RCC 7860 (cell line): Measurements from ENCODE around the gene GATAD2B.
"Not testable (repeated sequence)": the region's sequence is repeated elsewhere in the genome, so short reads cannot be mapped to it uniquely, and the experiment has no call there.

Source experiments
- DNase-seq: peaks from one replicate; pipeline ENCODE4 v3.0.0-alpha.2; 2015; ENCODE audit warnings: low spot score
- FAIRE-seq: peaks from 2 replicates; lab custom pipeline; 2012; peaks lifted over from hg19 to GRCh38; lab: Jason Lieb, UNC

Gene GATAD2B

GRCh38 chr1:153783233-153784190, 139.3 kb downstream of the GATAD2B start:
- peak; percentile 77 for DNase-seq
- no peak for FAIRE-seq

GRCh38 chr1:153782648-153783047, 140.1 kb downstream of the GATAD2B start:
- not testable (repeated sequence) for FAIRE-seq

GRCh38 chr1:153780551-153780950, 142.2 kb downstream of the GATAD2B start:
- FAIRE-seq, result no peak
- DNase-seq, result no peak

More at GRCh38 chr1:153782648-153783047, 140.1 kb downstream of the GATAD2B start:
- not testable (repeated sequence) for DNase-seq

- DNase-seq, result no peak
- FAIRE-seq, result no peak
Measured at GRCh38 chr1:153779781-153780541, 142.8 kb downstream of the GATAD2B start.

GRCh38 chr1:153778824-153779519, 143.8 kb downstream of the GATAD2B start:
- no peak for DNase-seq
- FAIRE-seq, result no peak

- FAIRE-seq (no peak), DNase-seq (no peak)
Measured at GRCh38 chr1:153778051-153778823, 144.5 kb downstream of the GATAD2B start.

- DNase-seq (no peak), FAIRE-seq (no peak)
Measured at GRCh38 chr1:153777648-153778047, 145.1 kb downstream of the GATAD2B start.

GRCh38 chr1:153776845-153777370, 145.9 kb downstream of the GATAD2B start:
- no peak for FAIRE-seq

GRCh38 chr1:153776352-153776751, 146.4 kb downstream of the GATAD2B start:
- DNase-seq (no peak), FAIRE-seq (no peak)

More at GRCh38 chr1:153776845-153777370, 145.9 kb downstream of the GATAD2B start:
- DNase-seq, result no peak

GRCh38 chr1:153775458-153776327, 147.1 kb downstream of the GATAD2B start:
- FAIRE-seq (no peak), DNase-seq (no peak)

- FAIRE-seq (no peak), DNase-seq (no peak)
Measured at GRCh38 chr1:153774780-153775457, 147.9 kb downstream of the GATAD2B start, which contains the start of gene SLC27A3. TSS of gene SLC27A3 (plus strand) at chr1:153775407. CDS start at chr1:153775498, 91 bp downstream.

- DNase-seq (no peak), FAIRE-seq (no peak)
Measured at GRCh38 chr1:153774026-153774595, 148.7 kb downstream of the GATAD2B start.

GRCh38 chr1:153773096-153773921, 149.5 kb downstream of the GATAD2B start:
- no peak for DNase-seq
- FAIRE-seq, result no peak

- FAIRE-seq (no peak), DNase-seq (no peak)
Measured at GRCh38 chr1:153771841-153772593, 150.8 kb downstream of the GATAD2B start.

- DNase-seq (no peak), FAIRE-seq (no peak)
Measured at GRCh38 chr1:153771261-153771660, 151.5 kb downstream of the GATAD2B start.

- no peak for FAIRE-seq
- DNase-seq, result no peak
Measured at GRCh38 chr1:153770797-153771196, 152.0 kb downstream of the GATAD2B start.
